GM21360 (cell line): ENCODE results near the gene FAM234A.
"Not testable (repeated sequence)": the region's sequence is repeated elsewhere in the genome, so short reads cannot be mapped to it uniquely, and the experiment has no call there.

Experiments
- ATAC-seq: cut with Tn5 transposase; IDR thresholded peaks from one replicate; pipeline ENCODE4 v1.9.1; 2021; ENCODE audit warnings: mild to moderate bottlenecking, moderate library complexity; ENCODE audit not compliant: unreplicated experiment

FAM234A gene

DNA sequence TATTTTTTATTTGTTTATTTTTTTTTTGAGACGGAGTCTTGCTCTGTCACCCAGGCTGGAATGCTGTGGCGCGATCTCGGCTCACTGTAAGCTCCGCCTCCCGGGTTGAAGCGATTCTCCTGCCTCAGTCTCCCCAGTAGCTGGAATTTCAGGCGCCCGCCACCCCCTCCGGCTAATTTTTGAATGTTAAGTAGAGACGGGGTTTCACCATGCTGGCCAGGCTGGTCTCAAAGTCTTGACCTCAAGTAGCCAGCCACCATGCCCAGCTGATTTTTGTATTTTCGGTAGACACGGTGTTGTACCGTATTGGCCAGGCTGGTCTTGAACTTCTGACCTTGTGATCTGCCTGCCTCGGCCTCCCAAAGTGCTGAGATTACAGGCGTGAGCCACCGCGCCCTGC is 4.3 kb upstream of the FAM234A start:
- not testable (repeated sequence) for ATAC-seq

DNA sequence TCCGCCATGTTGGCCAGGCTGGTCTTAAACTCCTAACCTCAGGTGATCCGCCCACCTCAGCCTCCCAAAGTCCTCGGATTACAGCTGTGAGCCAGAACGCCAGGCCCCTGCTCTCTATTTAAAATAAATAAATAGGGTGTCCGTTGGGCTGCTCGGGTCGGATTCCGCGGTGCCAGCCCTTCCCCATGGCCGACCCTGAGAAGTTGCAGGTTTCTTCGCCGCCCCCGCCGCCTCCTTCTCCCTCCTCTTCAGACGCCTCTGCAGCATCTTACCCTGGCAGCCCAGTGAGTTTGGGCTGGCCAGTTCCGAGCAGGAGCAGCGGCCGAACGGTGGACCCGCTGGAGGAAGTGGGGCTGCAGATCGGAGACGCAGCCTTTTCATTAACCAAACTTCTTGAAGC is 3.7 kb upstream of the FAM234A start:
- ATAC-seq, result no peak

DNA sequence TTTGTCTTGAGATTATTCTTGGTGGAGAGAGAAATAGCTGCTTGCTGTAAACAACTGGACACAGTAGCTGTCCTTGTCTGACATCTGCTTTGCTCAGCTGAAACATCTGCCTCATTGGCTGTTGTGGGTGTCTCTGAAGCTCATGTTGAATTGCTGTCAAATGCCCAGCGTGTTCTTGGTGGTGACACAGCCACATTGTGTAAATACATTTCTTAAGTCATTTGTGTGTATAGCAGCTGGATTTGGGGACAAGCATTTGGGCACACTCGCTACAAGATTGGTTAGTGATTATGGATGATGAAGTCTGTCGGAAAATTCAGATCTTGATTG is 5.3 kb downstream of the FAM234A start:
- ATAC-seq, result no peak

DNA sequence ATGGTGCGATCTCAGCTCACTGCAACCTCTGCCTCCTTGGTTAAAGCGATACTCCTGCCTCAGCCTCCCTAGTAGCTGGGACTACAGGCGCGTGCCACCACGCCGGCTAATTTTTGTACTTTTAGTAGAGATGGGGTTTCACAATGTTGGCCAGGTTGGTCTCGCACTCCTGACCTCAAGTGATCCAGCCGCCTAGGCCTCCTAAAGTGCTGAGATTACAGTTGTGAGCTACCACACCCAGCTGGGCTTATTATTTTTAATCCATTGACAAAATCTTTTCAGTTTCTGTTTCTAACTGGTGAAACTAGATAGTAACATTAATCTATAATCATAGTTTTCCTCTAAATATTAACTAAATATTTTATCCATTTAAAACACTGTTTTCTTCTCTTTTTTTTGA is 5.9 kb downstream of the FAM234A start:
- ATAC-seq, result no peak

DNA sequence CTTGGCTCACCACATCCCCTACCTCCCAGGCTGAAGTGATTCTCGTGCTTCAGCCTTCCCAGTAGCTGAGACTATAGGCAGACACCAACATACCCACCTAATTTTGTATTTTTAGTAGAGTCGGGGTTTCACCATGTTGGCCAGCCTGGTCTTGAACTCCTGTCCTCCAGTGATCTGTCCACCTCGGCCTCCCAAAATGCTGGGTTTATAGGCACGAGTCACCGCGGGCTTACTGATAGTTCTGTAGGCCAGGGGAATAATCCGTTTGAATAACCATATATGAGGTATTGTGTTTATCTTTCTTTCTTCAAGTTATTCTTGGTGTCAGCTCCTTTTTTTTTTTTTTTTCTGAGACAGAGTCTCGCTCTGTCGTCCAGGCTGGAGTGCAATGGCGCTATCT is 7.7 kb downstream of the FAM234A start:
- no peak for ATAC-seq

DNA sequence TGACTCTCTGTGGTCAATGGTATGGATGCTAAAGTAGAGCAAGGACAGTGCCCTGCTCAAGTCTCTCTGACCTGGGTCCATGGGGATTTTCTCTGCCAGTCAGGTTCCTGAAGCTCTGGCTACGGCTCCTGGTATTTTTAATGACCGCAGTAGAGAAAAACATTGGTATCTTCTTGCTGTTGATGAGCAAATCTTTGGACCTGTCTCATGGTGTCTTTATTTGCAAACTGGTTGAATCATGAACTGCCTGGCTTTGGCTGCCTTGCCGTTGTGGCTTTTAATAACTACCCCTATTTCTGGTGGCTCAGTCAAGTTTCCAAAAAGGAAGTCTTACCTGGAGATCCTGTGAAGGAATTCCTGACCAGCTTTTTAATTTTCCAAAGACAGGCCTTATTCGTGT is 8.7 kb downstream of the FAM234A start:
- ATAC-seq, result no peak

DNA sequence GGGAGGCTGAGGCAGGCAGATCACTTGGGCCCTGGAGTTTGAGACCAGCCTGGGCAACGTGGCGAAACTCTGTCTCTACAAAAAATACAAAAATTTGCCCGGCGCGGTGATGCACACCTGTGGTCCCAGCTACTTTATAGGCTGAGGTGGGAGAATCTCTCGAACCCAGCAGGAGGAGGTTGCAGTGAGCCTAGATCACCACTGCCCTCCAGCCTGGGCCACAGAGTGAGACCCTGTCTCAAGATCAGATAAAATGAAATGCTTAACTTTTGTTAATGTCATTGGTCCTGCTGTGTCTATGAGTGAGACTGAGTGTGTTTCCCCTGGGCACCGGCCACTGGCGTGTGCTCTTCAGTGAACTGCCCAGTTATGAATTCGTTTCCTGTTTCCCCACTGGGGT is 10.5 kb downstream of the FAM234A start:
- ATAC-seq, result no peak

DNA sequence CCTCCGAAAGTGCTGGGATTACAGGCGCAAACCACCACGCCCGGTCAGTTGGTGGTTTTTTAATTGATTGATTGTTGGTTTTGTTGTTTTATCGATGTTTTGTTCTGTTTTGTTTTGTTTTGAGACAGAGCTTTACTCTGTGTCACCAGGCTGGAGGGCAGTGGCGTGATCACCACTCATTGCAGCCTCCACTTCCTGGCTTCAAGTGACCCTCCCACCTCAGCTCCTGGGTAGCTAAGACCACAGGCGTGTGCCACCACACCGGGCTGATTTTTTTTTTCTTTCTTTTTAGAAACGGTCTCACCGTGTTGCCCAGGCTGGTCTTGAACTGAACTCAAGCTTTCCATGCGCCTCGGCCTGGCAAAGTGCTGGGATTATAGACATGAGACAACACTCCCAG is 12.4 kb downstream of the FAM234A start:
- ATAC-seq, result no peak

DNA sequence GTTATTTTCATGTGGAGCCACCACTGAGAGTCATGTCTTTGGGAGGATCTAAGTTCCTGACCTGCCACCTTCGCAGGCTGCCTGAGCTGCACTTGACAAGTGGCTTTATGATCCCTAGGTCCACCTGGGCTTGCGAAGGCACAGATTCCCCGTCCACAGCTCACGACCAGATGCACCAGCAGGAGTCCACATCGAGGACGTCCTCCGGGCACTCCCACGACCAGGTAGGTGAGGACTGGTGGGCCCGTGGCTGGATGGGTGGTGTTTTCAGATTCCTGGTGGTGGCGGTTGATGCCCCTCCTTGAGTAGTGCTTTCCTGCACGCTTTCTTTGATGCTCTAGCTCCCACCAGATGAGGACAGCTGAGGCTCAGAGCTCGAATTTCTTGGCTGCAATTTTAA is 14.8 kb downstream of the FAM234A start:
- ATAC-seq, result no peak

DNA sequence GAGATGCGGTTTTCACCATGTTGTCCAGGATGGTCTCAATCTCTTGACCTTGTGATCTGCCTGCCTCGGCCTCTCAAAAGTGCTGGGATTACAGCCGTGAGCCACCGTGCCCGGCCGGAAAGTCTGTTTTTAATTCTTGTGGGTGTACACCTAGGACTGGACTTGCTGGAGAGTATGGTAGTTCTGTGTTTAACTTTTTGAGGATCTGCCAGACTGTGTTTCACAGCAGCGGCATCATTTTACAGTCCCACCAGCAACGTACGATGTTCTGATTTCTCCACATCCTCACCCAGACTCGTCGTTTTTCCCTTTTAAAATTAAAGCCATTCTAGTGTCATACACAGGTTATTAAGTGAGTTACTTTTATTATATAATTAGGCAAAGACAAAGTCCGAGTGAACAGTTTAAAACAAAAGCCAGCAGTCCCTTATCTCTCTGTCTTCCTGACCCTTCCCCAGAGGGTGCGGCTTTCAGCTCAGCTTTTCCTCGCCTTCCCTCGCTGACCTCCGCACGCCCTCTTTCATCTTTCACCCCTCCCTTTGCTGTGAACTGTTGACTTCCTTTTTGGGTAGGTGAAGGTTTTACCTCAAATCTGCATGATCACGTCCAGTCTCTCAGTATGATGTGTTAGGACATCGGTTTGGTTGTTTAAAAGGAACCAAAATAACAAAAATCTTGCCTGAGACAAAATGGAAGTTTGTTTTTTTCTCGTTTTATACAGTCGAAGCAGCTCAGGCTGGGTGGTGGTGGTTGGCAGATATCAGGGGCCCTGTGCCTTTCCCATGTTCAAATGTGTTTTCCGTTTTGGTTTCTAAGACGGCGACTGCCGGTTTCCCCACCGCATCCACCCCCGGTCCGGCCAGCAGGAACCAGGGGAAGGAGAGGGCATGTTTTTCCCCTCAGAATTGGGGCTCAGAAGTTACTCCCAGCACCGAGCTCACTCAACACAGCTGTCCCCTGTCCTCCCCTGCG is 18.0 kb downstream of the FAM234A start:
- no peak for ATAC-seq

DNA sequence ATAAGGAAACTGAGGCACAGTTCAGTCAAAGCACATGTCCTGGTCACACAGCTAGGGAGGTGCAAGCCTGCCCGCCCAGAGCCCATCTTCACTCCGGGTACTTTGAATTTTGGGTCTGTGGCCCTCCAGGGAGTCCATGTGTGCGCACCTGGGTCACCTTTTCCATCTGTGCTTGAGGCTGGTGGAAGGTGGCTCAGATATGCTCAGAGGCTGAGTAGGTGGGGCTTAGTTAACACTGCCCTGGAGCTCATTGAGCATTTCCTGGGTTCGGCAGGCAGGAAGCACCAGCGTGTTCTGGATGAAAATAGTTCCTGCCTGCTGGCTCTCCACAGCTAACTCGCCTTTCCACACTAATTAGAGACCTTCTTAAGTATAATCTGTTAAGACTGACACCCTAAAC is 19.2 kb downstream of the FAM234A start:
- no peak for ATAC-seq

DNA sequence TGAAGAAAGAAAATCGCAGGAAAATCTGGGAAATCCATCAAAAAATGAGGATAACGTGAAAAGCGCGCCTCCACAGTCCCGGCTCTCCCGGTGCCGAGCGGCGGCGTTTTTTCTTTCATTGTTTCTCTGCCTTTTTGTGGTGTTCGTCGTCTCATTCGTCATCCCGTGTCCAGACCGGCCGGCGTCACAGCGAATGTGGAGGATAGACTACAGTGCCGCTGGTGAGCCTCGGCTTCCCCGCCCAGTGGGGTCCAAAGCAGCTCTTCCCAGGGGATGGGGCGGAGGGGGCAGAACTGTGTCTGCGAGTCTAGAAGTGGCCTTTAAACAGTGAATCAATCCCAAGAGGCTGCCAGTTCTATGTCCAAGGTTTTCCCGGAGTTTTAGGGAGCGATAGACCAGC is 19.8 kb downstream of the FAM234A start:
- no peak for ATAC-seq

DNA sequence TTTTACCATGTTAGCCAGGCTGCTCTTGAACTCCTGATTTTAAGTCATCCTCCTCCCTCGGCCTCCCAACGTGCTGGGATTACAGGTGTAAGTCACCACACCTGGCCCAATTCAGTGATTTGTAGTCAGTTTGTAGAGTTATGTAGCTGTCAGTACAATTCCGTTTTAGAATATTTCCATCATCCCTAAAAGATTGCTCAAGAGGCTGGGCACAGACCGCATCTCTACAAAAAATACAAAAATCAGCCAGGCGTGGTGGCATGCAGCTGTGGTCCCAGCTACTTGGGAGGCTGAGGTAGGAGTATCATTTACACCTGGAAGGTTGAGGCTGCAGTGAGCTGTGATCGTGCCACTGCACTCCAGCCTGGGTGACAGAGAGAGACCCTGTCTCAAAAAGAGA is 20.6 kb downstream of the FAM234A start:
- no peak for ATAC-seq

DNA sequence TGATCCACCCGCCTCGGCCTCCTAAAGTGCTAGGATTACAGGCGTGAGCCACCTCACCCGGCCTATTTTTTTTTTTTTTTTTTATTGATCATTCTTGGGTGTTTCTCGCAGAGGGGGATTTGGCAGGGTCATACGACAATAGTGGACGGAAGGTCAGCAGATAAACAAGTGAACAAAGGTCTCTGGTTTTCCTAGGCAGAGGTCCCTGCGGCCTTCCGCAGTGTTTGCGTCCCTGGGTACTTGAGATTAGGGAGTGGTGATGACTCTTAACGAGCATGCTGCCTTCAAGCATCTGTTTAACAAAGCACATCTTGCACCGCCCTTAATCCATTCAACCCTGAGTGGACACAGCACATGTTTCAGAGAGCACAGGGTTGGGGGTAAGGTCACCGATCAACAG is 23.5 kb downstream of the FAM234A start:
- not testable (repeated sequence) for ATAC-seq

DNA sequence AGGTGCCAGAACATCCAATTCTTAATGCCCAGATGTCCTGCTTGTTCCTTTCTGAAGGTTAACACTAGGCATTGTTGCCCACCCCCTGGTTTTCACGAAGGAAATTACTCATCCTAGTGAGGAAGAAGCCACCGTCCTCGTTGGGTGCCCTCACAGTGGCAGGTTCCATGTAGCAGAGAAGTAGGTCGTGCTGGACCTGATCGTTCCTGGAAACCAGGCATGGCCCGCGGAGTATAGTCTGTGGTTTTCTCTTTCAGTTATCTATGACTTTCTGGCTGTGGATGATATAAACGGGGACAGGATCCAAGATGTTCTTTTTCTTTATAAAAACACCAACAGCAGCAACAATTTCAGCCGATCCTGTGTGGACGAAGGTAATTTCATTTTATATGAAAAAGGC is 24.6 kb downstream of the FAM234A start:
- ATAC-seq, result no peak

DNA sequence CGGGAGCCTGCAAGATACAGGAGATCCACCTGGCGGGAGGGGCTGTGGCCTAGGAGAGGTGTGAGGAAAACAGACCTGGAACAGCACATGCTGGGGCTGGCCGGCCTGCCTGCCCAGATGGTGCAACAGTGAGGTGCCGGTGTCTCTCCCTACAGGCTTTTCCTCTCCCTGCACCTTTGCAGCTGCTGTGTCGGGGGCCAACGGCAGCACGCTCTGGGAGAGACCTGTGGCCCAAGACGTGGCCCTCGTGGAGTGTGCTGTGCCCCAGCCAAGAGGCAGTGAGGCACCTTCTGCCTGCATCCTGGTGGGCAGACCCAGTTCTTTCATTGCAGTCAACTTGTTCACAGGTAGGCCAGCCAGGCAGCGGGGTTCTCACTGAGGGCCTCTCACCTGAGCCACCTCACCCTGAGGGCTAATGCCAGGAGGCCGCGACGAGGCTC is 25.2 kb downstream of the FAM234A start:
- ATAC-seq, result no peak

DNA sequence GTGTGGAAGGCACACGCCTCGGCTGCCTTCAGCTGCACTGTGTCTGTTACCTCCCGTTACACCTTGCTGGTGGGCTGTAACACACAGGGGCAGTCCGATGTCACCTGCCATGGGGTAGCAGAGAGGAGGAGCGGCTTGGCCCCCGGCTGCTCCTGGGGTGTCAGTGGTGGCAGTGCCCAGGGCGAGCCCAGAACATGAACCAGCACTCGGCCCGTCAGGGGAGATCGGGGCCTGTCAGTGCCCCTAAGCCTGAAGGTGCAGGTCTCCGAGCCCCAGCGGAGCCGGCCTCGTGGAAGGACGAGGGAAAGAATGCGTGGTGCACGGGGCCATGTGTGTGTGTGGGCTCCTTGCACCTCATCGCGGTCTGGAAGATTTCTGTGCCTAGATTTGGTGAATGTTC is 25.7 kb downstream of the FAM234A start:
- ATAC-seq, result no peak

DNA sequence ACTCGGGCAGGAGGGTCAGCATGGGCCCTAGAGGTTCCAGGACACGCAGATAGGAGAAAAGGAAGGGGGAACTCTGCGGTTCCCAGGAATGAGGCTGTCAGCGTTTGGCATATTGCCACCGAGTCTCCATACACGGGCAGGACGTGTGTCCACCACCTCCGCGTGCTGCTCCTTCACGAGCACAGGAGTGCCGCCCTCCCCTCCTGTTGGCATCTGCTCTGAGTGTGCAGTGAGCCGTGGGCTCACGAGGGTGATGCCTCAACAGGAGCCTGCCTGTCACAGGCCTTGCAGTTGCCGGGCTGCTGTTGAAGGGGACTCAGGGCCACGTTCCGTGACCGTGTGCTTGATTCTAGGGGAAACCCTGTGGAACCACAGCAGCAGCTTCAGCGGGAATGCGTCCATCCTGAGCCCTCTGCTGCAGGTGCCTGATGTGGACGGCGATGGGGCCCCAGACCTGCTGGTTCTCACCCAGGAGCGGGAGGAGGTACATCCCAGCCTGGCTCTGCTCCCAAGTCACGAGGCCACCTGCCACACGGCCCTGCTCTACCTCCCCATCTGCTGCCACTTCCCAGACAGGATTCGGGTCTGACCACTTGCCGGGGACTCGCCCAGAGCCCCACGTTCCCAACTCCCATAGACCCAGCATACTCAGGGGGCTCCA is 26.5 kb downstream of the FAM234A start:
- ATAC-seq, result no peak

DNA sequence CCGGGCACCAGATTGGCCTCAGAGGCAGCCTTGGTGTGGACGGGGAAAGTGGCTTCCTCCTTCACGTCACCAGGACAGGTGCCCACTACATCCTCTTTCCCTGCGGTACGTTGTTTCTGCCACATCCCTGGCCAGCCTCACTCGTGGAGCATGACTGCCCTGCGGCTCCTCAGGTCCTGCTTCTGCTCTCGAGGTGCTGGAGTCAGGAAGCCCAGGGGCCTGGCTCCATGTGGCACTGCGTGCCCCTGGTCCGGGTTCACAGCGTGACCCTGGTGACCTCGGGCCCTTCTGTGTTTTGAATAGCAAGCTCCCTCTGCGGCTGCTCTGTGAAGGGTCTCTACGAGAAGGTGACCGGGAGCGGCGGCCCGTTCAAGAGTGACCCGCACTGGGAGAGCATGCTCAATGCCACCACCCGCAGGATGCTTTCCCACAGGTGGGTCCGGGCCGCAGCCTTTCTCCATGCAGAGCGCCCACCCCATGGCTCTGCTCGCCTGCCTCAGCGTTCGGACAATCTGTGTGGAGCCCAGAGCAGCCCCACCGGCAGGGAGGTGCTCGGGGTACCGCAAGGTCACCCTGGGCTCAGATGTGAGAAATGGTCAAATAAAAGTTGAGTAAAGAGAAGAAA is 27.6 kb downstream of the FAM234A start:
- no peak for ATAC-seq

DNA sequence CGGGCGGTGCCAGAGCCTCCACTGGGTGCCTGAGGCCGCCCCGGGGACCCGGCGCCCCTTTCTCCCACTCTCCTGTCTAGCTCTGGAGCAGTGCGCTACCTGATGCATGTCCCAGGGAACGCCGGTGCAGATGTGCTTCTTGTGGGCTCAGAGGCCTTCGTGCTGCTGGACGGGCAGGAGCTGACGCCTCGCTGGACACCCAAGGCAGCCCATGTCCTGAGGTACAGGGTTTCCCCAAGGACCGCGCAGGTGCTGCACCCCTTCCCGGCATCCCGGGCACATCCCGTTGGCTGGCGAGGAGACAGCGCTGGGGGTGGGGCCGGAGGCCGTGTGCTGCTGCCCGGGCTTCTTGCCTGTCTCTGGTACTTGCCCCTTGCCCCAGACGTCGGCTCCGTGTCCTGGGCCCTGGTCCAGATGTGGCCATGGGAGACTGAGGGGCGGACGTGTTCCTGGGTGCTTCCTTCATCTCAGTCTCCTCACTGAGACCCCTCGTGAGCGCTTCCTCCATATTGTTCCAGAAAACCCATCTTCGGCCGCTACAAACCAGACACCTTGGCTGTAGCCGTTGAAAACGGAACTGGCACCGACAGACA is 28.7 kb downstream of the FAM234A start:
- no peak for ATAC-seq

DNA sequence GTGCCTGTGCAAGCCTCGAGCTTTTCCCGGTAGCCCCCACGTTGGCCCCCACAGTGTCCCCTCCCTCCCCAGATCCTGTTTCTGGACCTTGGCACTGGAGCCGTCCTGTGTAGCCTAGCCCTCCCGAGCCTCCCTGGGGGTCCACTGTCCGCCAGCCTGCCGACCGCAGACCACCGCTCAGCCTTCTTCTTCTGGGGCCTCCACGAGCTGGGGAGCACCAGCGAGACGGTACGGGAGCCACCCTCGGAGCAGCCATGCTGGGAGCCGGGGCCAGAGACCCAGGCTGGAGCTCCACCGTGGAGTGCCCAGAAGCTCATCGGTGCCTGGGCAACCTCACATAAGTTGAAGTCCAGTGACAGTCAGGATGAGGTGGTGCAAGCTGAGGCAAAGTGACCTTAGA is 29.3 kb downstream of the FAM234A start:
- ATAC-seq, result no peak
